Measurements from ENCODE around the gene PNPLA7. TPM values are rescaled to one million over a fixed set of nuclear protein-coding genes. Genes with fewer than 3 reads are reported as not detected.
"Not testable (repeated sequence)": the region's sequence is repeated elsewhere in the genome, so short reads cannot be mapped to it uniquely, and the experiment has no call there.

The PNPLA7 gene
- total and polyA plus RNA-seq, 4 donors = 0.79 to 8.9 (median 7.7) TPM

DNA sequence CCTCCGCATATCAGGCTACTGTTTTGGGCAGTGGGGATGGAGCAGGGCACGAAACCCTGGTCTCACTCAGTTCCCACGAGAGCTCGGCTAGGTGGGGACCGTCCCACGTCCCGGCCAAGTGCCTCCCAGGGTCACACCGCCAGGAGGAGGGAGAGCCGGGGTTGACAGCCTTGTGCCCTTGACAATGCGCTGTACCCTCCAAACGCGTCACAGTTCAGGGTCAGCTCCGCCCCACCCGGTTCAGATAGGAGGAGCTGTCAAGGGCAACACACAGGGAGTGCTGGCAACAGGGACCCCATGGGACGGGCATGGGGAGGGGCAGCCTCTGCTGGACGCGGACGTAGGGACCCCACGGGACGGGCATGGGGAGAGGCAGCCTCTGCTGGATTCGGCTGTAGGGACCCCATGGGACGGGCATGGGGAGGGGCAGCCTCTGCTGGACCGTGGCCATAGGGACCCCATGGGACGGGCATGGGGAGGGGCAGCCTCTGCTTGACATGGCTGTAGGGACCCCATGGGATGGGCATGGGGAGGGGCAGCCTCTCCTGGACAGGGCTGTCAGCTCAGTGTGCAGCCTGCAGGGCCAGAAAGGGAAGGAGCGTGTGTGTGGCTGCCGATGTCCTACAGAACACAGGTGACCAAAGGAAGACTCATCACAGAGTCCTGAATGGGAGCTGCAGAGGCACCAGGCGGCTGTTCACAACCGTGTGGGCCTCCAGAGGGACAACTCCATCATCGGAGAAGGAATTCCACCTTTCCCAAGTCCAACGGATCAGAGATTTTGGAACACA lies 29.4 kb downstream of the PNPLA7 start:
- H3K4me3 ChIP-seq = no peak overlapping the region
- 90 to 92% methylated on average over 30 of the region's 30 CpGs for WGBS, 2 donors
- no peaks in the 10 kb centered on the region for H3K27me3 ChIP-seq (ENCODE audit: control insufficient read depth in 3 of 3, insufficient read depth in 3 of 3, low read length in 2 of 3)
- no peaks in the 10 kb centered on the region for H3K9me3 ChIP-seq (ENCODE audit: control insufficient read depth in 4 of 4, insufficient read depth in 3 of 4, low read length in 3 of 4)
- no peak overlapping the region for H3K9ac ChIP-seq (ENCODE audit: insufficient read depth in 1 of 2, low read length in 2 of 2)
- ATAC-seq (ENCODE audit: insufficient read depth, low FRiP score) (no peak), DNase-seq (peak in 1 of 3 donors; percentile 3)
- TF ChIP-seq CTCF (IDR thresholded peaks at IDR 0.05; ENCODE audit: control extremely low read depth, extremely low read depth) = no peak
- H3K36me3 ChIP-seq (ENCODE audit: control insufficient read depth in 4 of 4, insufficient read depth in 4 of 4, low read length in 4 of 4) = peaks cover 0 to 3% (median 0%) of the 10 kb centered on the region in 4 donors
- H3K27ac ChIP-seq (ENCODE audit: low read depth in 1 of 2, low read length in 1 of 2) = no peak overlapping the region
- no peaks in the 10 kb centered on the region for H3K4me1 ChIP-seq (ENCODE audit: control insufficient read depth in 5 of 5, insufficient read depth in 5 of 5, low read length in 5 of 5)

DNA sequence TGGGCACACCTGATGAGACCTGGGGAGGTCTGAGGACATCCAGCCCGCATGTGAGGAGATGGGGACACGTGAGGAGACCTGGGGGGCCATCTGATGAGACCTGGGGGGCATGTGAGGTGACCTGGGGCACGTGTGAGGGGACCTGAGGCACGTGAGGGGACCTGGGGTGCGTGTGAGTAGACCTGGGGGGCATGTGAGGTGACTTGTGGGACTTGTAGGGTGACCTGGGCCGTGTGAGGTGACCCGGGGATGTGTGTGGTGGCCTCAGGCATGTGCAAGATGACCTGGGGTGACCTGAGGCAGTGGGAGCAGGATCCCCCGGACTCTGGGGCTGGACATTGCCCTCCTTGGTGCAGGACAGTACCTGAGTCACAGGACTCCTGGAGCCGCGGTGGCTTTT lies 30.6 kb downstream of the PNPLA7 start:
- Histone ChIP-seq H3K4me3 (no peak overlapping the region), H3K36me3 (ENCODE audit: control insufficient read depth in 4 of 4, insufficient read depth in 4 of 4, low read length in 4 of 4) (peaks cover 0 to 6% (median 0%) of the 10 kb centered on the region in 4 donors), H3K27me3 (ENCODE audit: control insufficient read depth in 3 of 3, insufficient read depth in 3 of 3, low read length in 2 of 3) (no peaks in the 10 kb centered on the region), H3K9ac (ENCODE audit: insufficient read depth in 1 of 2, low read length in 2 of 2) (no peak overlapping the region), H3K9me3 (ENCODE audit: control insufficient read depth in 4 of 4, insufficient read depth in 3 of 4, low read length in 3 of 4) (no peaks in the 10 kb centered on the region), H3K4me1 (ENCODE audit: control insufficient read depth in 5 of 5, insufficient read depth in 5 of 5, low read length in 5 of 5) (no peaks in the 10 kb centered on the region), H3K27ac (ENCODE audit: low read depth in 1 of 2, low read length in 1 of 2) (no peak overlapping the region)
- DNase-seq = no peak
- no peak for TF ChIP-seq CTCF (IDR thresholded peaks at IDR 0.05; ENCODE audit: control extremely low read depth, extremely low read depth)
- 93% methylated on average over 10 of the region's 10 CpGs for WGBS, 2 donors
- no peak for ATAC-seq (ENCODE audit: insufficient read depth, low FRiP score)

DNA sequence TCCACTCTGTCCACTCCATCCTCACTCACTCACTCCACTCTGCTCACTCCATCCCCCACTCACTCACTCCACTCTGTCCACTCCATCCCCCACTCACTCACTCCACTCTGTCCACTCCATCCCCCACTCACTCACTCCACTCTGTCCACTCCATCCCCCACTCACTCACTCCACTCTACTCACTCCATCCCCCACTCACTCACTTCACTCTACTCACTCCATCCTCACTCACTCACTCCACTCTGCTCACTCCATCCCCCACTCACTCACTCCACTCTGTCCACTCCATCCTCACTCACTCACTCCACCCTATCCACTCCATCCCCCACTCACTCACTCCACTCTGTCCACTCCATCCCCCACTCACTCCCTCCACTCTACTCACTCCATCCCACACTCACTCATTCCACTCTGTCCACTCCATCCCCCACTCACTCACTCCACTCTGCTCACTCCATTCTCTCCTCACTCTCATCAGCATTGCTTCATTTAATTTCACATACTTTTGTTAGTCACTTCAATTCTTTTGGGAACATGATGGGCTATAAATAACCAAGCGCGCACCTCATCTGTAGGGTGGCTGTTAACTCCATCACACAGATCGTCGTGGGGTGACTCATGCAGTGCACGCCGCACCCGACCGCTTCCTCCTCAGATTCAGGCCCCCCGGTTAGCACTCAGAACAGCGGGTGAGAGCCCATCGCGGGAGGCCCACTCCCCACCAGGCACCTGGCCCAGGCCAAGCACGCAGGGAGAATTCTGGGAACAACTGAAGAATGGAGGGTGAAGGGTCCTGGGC lies 31.3 kb downstream of the PNPLA7 start:
- 90 to 91% methylated on average over 13 of the region's 13 CpGs for WGBS, 2 donors
- H3K36me3 ChIP-seq (ENCODE audit: control insufficient read depth in 4 of 4, insufficient read depth in 4 of 4, low read length in 4 of 4); H3K9me3 ChIP-seq (ENCODE audit: control insufficient read depth in 4 of 4, insufficient read depth in 3 of 4, low read length in 3 of 4); ATAC-seq (ENCODE audit: insufficient read depth, low FRiP score); H3K4me3 ChIP-seq; H3K9ac ChIP-seq (ENCODE audit: insufficient read depth in 1 of 2, low read length in 2 of 2); H3K27ac ChIP-seq (ENCODE audit: low read depth in 1 of 2, low read length in 1 of 2); H3K4me1 ChIP-seq (ENCODE audit: control insufficient read depth in 5 of 5, insufficient read depth in 5 of 5, low read length in 5 of 5); DNase-seq; H3K27me3 ChIP-seq (ENCODE audit: control insufficient read depth in 3 of 3, insufficient read depth in 3 of 3, low read length in 2 of 3): not testable (repeated sequence)

Data from lung (tissue), 12 donors.